GM23338 (cell line): ENCODE data around the gene CYBA.

Source experiments
- EZH2 ChIP-seq: fragments of 200-600 bp; sonication (generic); IDR thresholded peaks from one replicate; pipeline ENCODE4 v1.8.0; 2017; ENCODE audit warnings: antibody characterized with exemption, mild to moderate bottlenecking, low read depth; ENCODE audit not compliant: unreplicated experiment
- EZH2phosphoT487 ChIP-seq: fragments of 200-600 bp; sonication (generic); IDR thresholded peaks from one replicate; pipeline ENCODE4 v1.8.1; 2018; ENCODE audit warnings: antibody characterized with exemption; ENCODE audit not compliant: unreplicated experiment
- TF ChIP-seq, protein P1 (sequence below), 2 experiments: fragments of 200-600 bp in 1 of 2; sonication (generic) in 1 of 2; conservative IDR thresholded peaks; 2 replicates each; pipeline versions ENCODE4 v1.5.1 to v1.6.1; 2016 to 2017; ENCODE audit warnings: antibody characterized with exemption in 2 of 2, low read depth in 2 of 2, mild to moderate bottlenecking in 2 of 2, moderate library complexity in 1 of 2
- TF ChIP-seq, protein P2 (sequence below): IDR thresholded peaks from one replicate; pipeline ENCODE4 v1.6.1; 2018; ENCODE audit warnings: antibody characterized with exemption; ENCODE audit not compliant: unreplicated experiment

DNA sequence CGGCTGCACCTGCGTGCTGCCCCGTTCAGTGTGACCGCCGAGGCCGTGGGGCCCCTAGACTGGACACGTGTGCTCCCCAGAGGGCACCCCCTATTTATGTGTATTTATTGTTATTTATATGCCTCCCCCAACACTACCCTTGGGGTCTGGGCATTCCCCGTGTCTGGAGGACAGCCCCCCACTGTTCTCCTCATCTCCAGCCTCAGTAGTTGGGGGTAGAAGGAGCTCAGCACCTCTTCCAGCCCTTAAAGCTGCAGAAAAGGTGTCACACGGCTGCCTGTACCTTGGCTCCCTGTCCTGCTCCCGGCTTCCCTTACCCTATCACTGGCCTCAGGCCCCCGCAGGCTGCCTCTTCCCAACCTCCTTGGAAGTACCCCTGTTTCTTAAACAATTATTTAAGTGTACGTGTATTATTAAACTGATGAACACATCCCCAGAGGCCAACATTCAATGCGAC is 10.8 kb downstream of the CYBA start:
- TF ChIP-seq EZH2 (no peak), EZH2phosphoT487 (no peak)
- TF ChIP-seq, protein P1, sequence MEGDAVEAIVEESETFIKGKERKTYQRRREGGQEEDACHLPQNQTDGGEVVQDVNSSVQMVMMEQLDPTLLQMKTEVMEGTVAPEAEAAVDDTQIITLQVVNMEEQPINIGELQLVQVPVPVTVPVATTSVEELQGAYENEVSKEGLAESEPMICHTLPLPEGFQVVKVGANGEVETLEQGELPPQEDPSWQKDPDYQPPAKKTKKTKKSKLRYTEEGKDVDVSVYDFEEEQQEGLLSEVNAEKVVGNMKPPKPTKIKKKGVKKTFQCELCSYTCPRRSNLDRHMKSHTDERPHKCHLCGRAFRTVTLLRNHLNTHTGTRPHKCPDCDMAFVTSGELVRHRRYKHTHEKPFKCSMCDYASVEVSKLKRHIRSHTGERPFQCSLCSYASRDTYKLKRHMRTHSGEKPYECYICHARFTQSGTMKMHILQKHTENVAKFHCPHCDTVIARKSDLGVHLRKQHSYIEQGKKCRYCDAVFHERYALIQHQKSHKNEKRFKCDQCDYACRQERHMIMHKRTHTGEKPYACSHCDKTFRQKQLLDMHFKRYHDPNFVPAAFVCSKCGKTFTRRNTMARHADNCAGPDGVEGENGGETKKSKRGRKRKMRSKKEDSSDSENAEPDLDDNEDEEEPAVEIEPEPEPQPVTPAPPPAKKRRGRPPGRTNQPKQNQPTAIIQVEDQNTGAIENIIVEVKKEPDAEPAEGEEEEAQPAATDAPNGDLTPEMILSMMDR (conservative IDR thresholded peaks at IDR 0.05; ENCODE audit: low read depth in 2 of 2): no peak
- TF ChIP-seq, protein P2, sequence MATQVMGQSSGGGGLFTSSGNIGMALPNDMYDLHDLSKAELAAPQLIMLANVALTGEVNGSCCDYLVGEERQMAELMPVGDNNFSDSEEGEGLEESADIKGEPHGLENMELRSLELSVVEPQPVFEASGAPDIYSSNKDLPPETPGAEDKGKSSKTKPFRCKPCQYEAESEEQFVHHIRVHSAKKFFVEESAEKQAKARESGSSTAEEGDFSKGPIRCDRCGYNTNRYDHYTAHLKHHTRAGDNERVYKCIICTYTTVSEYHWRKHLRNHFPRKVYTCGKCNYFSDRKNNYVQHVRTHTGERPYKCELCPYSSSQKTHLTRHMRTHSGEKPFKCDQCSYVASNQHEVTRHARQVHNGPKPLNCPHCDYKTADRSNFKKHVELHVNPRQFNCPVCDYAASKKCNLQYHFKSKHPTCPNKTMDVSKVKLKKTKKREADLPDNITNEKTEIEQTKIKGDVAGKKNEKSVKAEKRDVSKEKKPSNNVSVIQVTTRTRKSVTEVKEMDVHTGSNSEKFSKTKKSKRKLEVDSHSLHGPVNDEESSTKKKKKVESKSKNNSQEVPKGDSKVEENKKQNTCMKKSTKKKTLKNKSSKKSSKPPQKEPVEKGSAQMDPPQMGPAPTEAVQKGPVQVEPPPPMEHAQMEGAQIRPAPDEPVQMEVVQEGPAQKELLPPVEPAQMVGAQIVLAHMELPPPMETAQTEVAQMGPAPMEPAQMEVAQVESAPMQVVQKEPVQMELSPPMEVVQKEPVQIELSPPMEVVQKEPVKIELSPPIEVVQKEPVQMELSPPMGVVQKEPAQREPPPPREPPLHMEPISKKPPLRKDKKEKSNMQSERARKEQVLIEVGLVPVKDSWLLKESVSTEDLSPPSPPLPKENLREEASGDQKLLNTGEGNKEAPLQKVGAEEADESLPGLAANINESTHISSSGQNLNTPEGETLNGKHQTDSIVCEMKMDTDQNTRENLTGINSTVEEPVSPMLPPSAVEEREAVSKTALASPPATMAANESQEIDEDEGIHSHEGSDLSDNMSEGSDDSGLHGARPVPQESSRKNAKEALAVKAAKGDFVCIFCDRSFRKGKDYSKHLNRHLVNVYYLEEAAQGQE: no peak
